LoVo (cell line): ENCODE data around the gene SH3BGRL2.

Experiments used
- DNase-seq: peaks from one replicate; pipeline ENCODE4 v3.0.0-alpha.2; 2016; ENCODE audit warnings: low spot score

SH3BGRL2 gene

GRCh38 chr6:79630883-79631692 is at the start of gene SH3BGRL2:
SH3BGRL2 (plus strand) TSS chr6:79631329; CDS start chr6:79631462, 133 bp downstream.
- peak; percentile 92 for DNase-seq

- no peak for DNase-seq
Observed at GRCh38 chr6:79584332-79584731, 46.8 kb upstream of the SH3BGRL2 start.

GRCh38 chr6:79586548-79586947 is 44.6 kb upstream of the SH3BGRL2 start:
- peak; percentile 49 for DNase-seq

GRCh38 chr6:79589701-79590100 is 41.4 kb upstream of the SH3BGRL2 start:
- DNase-seq, result no peak

DNA sequence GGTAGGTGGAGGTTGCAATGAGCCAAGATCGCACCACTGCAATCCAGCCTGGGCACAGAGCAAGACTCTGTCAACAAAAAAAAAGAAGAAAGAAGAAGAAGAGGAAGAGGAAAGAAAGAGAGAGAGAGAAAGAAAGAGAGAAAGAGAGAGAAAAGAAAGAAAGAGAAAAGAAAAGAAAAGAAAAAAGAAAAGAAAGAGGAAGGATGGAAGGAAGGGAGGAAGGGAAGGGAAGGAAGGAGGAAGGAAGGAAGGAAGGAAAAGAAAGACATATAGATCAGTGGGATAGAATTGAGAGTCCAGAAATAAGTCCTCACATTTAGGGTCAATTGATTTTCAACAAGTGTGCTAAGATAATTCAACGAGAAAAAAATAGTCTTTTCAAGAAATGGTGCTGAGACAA is 34.0 kb upstream of the SH3BGRL2 start:
- DNase-seq, result no peak

GRCh38 chr6:79598012-79598411 is 33.1 kb upstream of the SH3BGRL2 start:
- DNase-seq, result no peak

GRCh38 chr6:79599725-79600259 is 31.3 kb upstream of the SH3BGRL2 start:
- no peak for DNase-seq

GRCh38 chr6:79600313-79600712 is 30.8 kb upstream of the SH3BGRL2 start:
- no peak for DNase-seq

GRCh38 chr6:79600812-79601609 is 30.1 kb upstream of the SH3BGRL2 start:
- DNase-seq, result peak; percentile 78

- DNase-seq, result no peak
Observed at GRCh38 chr6:79602859-79603258, 28.3 kb upstream of the SH3BGRL2 start.

DNA sequence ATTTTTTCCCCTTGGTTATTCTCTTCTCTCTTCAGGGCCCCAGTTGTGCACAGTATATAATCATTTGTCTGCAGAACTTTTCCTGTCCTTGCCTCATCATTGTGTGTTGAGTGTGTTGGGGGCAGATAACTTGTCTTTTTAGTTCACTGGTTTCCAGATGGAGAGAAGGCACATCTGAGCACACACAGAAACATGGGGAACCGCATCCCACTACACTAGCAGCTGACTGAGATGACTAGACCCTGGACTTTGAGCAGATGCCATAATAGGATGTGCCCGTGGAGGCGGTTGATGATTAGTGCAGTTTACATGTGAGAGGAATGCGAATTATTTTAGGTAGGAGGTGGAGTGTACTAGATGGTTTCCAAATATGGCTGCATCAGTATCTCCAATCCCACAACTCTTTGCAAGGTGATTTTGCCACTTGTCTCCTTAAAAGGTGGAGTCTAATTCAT is 26.5 kb upstream of the SH3BGRL2 start:
- peak; percentile 24 for DNase-seq

- no peak for DNase-seq
Observed at GRCh38 chr6:79605061-79605460, 26.1 kb upstream of the SH3BGRL2 start.

DNA sequence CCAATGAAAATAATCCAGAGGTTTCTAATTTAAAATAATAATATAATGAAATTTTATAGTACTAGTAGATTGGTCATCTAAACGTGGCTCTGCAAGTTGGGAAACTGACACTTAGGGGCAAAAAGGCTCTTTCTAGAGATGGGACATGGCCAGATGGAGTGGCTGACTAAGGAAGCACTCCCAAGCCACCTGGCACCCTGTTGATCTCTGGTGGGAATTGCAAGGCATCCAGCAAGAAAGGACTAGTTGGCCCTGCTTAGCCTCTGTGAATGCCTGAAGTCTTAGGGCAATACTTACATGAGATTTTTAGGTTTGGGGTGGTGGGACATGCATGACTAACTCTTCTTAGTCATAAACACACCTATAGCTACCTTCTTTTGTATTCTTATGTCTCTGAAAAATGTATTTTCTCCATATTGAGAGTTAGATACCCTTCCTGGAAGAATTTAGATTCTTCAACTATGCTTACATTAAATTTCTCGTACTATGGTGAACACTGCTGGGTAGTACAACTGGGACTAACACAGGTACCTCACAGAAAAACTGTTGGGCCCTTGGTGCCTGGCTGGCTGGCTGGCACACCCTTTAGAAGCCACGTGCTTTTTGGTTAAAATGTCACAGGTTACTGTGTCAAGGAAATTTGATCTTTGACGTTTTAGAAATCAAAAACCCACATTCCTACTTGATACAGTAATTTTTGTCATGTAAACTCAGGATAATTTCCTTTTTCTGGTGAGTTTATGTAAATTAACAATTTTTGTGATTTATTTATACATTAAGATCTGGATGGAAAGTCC is 25.0 kb upstream of the SH3BGRL2 start:
- no peak for DNase-seq

- DNase-seq, result no peak
Observed at GRCh38 chr6:79607000-79607399, 24.1 kb upstream of the SH3BGRL2 start.

DNA sequence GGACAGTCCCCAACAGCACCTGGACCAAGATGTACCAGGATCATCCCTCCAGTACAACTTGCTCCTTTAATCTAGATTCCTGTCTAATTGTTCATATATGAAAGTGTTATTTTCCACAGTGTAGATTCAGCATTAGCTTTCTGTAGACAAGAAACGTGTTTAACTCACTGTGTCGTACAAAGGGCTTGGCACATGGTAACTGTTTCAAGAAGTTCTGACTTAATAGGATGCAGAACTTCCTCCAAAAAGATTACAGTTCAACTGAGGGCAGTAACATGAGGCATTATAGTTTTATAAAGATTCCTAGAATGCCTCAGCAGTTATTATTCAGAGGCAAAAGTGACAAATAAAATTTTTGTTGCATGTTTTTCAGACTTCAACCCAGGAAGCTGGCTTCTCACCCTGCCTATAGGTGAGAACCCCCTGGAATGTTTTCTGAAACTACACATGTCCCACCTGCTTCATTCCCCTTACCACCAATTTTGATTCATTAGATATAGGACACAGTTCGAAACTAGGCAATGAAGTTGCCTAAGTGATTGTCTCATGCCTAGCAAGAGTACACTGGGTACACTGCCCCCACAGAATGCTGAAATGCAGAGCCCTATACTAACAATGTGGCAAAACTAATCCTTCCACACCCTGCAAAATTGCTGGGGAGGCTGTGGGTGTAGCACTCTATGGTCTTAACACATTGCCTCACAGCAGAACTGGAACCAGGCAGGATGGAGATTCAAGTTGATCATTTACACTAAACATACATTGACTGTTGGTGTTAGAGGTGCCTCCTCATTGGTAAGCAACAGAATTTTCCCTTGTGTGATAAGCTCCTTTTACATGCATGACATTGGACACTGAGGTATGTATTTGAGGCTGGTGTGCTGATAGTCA is 22.6 kb upstream of the SH3BGRL2 start:
- no peak for DNase-seq

- no peak for DNase-seq
Observed at GRCh38 chr6:79609225-79609595, 21.9 kb upstream of the SH3BGRL2 start.

- DNase-seq, result no peak
Observed at GRCh38 chr6:79610306-79611009, 20.7 kb upstream of the SH3BGRL2 start.

- DNase-seq, result no peak
Observed at GRCh38 chr6:79612457-79612856, 18.7 kb upstream of the SH3BGRL2 start.

GRCh38 chr6:79612918-79613317 is 18.2 kb upstream of the SH3BGRL2 start:
- DNase-seq, result no peak

DNA sequence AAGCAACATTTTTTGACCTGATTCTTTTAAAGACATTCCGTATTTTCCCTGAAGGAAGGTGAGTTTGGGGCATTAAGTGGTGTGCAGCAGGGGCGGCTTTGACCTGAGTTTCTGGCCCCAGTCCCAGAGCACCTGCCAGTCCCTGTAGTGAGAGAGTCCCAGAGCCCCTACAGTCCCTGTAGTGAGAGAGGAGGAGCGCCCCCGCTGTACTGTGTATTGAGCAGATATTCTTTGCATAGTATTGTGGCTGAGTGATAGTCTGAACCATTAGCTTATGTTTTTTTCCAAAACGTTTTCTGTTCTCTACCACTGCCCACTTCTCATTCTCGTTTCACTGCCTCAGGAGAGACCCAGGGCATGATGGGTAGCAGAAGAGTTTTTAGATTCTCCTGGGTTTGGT is 17.2 kb upstream of the SH3BGRL2 start:
- DNase-seq, result no peak
